AG10803 (cell line): ENCODE results near the gene MCTP1.
"Not testable (repeated sequence)": the region's sequence is repeated elsewhere in the genome, so short reads cannot be mapped to it uniquely, and the experiment has no call there.

Experiments
- DNase-seq: peaks from one replicate; pipeline ENCODE4 v3.0.0; 2010; ENCODE audit warnings: low read depth
- H3K4me3 ChIP-seq: 2 replicates; pipeline ENCODE4 v1.5.1; 2011; ENCODE audit warnings: mild to moderate bottlenecking, low read length, control low read depth
- TF ChIP-seq, protein P1 (sequence below): conservative IDR thresholded peaks from 2 replicates; pipeline ENCODE4 v1.5.1; 2011; ENCODE audit warnings: mild to moderate bottlenecking, low read length, control low read depth, inconsistent platforms

MCTP1 gene

DNA sequence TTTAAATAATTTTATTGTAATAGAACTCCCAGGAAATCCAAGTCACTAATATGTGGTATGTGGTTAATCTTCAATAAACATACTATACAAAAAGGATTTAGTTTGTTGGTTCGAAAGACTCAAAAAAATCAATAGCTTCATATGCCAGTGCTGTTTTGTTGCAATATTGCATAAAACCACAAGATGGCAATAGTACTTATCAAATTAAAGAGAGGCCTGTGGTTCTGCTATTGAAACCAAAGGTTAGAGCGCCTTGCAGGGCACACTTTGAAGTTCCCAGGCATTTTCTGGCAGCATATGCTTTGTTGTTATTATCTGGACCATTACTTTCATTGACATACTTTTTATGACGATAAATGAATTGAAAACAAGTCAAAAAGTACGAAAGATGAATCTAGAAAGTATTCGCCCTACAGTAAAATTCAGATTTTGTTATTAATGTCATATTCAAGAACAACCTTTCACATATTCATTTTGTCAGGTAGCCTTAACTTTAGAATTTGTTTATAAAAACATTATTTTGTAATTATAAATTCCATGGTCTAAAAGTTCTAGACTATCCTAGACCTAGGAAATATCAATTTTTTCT is 316.3 kb downstream of the MCTP1 start:
- H3K4me3 ChIP-seq = no peak overlapping the region
- TF ChIP-seq, protein P1, sequence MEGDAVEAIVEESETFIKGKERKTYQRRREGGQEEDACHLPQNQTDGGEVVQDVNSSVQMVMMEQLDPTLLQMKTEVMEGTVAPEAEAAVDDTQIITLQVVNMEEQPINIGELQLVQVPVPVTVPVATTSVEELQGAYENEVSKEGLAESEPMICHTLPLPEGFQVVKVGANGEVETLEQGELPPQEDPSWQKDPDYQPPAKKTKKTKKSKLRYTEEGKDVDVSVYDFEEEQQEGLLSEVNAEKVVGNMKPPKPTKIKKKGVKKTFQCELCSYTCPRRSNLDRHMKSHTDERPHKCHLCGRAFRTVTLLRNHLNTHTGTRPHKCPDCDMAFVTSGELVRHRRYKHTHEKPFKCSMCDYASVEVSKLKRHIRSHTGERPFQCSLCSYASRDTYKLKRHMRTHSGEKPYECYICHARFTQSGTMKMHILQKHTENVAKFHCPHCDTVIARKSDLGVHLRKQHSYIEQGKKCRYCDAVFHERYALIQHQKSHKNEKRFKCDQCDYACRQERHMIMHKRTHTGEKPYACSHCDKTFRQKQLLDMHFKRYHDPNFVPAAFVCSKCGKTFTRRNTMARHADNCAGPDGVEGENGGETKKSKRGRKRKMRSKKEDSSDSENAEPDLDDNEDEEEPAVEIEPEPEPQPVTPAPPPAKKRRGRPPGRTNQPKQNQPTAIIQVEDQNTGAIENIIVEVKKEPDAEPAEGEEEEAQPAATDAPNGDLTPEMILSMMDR = peak; percentile 83
- peak; percentile 69 for DNase-seq

GRCh38 chr5:94967525-94967924 is 317.4 kb downstream of the MCTP1 start:
- no peak overlapping the region for H3K4me3 ChIP-seq
- TF ChIP-seq, protein P1 = no peak
- DNase-seq = no peak

- H3K4me3 ChIP-seq, DNase-seq: not testable (repeated sequence)
Measured at GRCh38 chr5:94959279-94959678, 325.6 kb downstream of the MCTP1 start.

DNA sequence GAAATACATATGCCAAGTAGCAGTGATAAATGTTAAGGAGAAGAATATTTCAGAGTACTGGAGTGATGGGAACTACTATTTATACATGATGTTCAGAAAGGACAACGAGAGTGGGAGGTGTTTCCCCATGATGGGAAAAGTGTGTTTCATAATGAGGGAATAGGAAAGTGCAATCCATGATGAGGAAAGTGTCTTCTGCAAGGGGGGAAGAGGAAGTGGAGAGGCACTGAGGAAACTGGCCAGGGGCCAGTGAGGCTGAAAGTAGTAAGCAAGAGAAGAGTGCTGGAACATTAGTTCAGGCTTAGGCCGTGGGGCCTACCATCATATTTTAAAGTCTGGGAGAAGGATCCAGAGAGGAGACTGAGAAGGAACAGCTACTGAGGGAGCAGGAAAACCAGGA is 339.2 kb downstream of the MCTP1 start:
- H3K4me3 ChIP-seq = no peak overlapping the region
- no peak for DNase-seq
- TF ChIP-seq, protein P1 = no peak

GRCh38 chr5:94944160-94944559 is 340.7 kb downstream of the MCTP1 start:
- no peak overlapping the region for H3K4me3 ChIP-seq
- no peak for DNase-seq
- TF ChIP-seq, protein P1 = no peak

GRCh38 chr5:94941122-94941755 is 343.7 kb downstream of the MCTP1 start:
- H3K4me3 ChIP-seq = no peak overlapping the region
- TF ChIP-seq, protein P1 = no peak
- DNase-seq = no peak

- TF ChIP-seq, protein P1 = no peak
- H3K4me3 ChIP-seq = no peak overlapping the region
- DNase-seq = peak; percentile 0
Measured at GRCh38 chr5:94932259-94932658, 352.6 kb downstream of the MCTP1 start.
